ENCODE measurements around the gene PGM1. TPM values are rescaled to one million over a fixed set of nuclear protein-coding genes. Genes with fewer than 3 reads are reported as not detected.
"Not testable (repeated sequence)": the region's sequence is repeated elsewhere in the genome, so short reads cannot be mapped to it uniquely, and the experiment has no call there.

Gene PGM1
- total and polyA plus RNA-seq, 2 donors (not counting 3 experiments of a cell fraction or from before 2014, with no cell fraction given) = 9.3 to 21.0 TPM

- dilution Hi-C loops (cut with MboI; ENCODE audit: extremely low pct_ligation_motif_present, low sequenced_read_pairs) (no loop called here), intact Hi-C loops (cut with micrococcal nuclease) (loop anchor here (1.0 kb wide), 1 partner anchor 671 kb away; no protein-coding TSS in a partner anchor)
- ChIA-PET CTCF (interaction anchor here (0.6 to 5.3 kb wide), 12 partner anchors 8 to 672 kb away, joined by 3 to 50 read pairs (median 4); partner anchors contain the start of gene PGM1), POLR2A (no interaction called here)
- no peak for FAIRE-seq
- H3K36me3 ChIP-seq (ENCODE audit: control insufficient read depth in 2 of 2, extremely low read depth in 1 of 2, insufficient read depth in 2 of 2, low read length in 2 of 2) = no peaks in the 10 kb centered on the region
- H3K27ac ChIP-seq (ENCODE audit: insufficient read depth, low read depth, low read length) = no peak overlapping the region
- BruUV-seq (replicated peaks) = no TSS peak
- H3K9me3 ChIP-seq (replicated peaks; ENCODE audit: control insufficient read depth, insufficient read depth, low read length) = no peaks in the 10 kb centered on the region
- no peak overlapping the region for H3K4me3 ChIP-seq (replicated peaks in 1 of 3; ENCODE audit: insufficient read depth in 1 of 3, low read depth in 1 of 3, low read length in 3 of 3)
- no peak overlapping the region for H2AFZ ChIP-seq (ENCODE audit: low read depth, low read length)
- H4K20me1 ChIP-seq (replicated peaks; ENCODE audit: control insufficient read depth, extremely low read depth, insufficient read depth, low read length) = no peaks in the 10 kb centered on the region
- H3K4me2 ChIP-seq (ENCODE audit: insufficient read depth, low read length) = no peak overlapping the region
- no peaks in the 10 kb centered on the region for H3K79me2 ChIP-seq (ENCODE audit: control insufficient read depth, insufficient read depth, low read length)
- no peak overlapping the region for H3K9ac ChIP-seq (replicated peaks; ENCODE audit: extremely low read depth, insufficient read depth, low read length)
- TF ChIP-seq POLR2A (IDR thresholded peaks at IDR 0.05; ENCODE audit: low read depth, low read length) (no peak), MAX (IDR thresholded peaks at IDR 0.05; ENCODE audit: insufficient read depth, insufficient read length) (no peak), MYC (IDR thresholded peaks at IDR 0.05; ENCODE audit: low read depth, low read length) (no peak), CTCF (IDR thresholded peaks at IDR 0.05; ENCODE audit: extremely low read depth in 1 of 2, insufficient read depth in 1 of 2, low read depth in 1 of 2, low read length in 2 of 2) (peak; percentile 18 to 20)
- no peaks in the 10 kb centered on the region for H3K9me1 ChIP-seq (replicated peaks; ENCODE audit: control insufficient read depth, extremely low read depth, insufficient read depth, low read length)
- H3K27me3 ChIP-seq (ENCODE audit: control insufficient read depth in 2 of 2, insufficient read depth in 2 of 2, low read length in 2 of 2) = no peaks in the 10 kb centered on the region
- peak; percentile 60 for DNase-seq (ENCODE audit: low read depth, low spot score)
- H3K4me1 ChIP-seq (ENCODE audit: control insufficient read depth, extremely low read depth, insufficient read depth, low read length) = no peaks in the 10 kb centered on the region
These were observed 17.8 kb upstream of the PGM1 start for GRCh38 chr1:63575340-63575826.

GRCh38 chr1:63586326-63586725, 6.9 kb upstream of the PGM1 start:
- H4K20me1 ChIP-seq (replicated peaks; ENCODE audit: control insufficient read depth, extremely low read depth, insufficient read depth, low read length); H3K9ac ChIP-seq (replicated peaks; ENCODE audit: extremely low read depth, insufficient read depth, low read length); H3K36me3 ChIP-seq (ENCODE audit: control insufficient read depth in 2 of 2, extremely low read depth in 1 of 2, insufficient read depth in 2 of 2, low read length in 2 of 2); H2AFZ ChIP-seq (ENCODE audit: low read depth, low read length); POLR2A ChIA-PET; H3K79me2 ChIP-seq (ENCODE audit: control insufficient read depth, insufficient read depth, low read length); CTCF ChIA-PET; H3K4me2 ChIP-seq (ENCODE audit: insufficient read depth, low read length); BruUV-seq (replicated peaks); H3K9me3 ChIP-seq (replicated peaks; ENCODE audit: control insufficient read depth, insufficient read depth, low read length); FAIRE-seq; H3K4me1 ChIP-seq (ENCODE audit: control insufficient read depth, extremely low read depth, insufficient read depth, low read length); intact Hi-C loops (cut with micrococcal nuclease); H3K4me3 ChIP-seq (replicated peaks in 1 of 3; ENCODE audit: insufficient read depth in 1 of 3, low read depth in 1 of 3, low read length in 3 of 3); H3K27me3 ChIP-seq (ENCODE audit: control insufficient read depth in 2 of 2, insufficient read depth in 2 of 2, low read length in 2 of 2); H3K9me1 ChIP-seq (replicated peaks; ENCODE audit: control insufficient read depth, extremely low read depth, insufficient read depth, low read length); H3K27ac ChIP-seq (ENCODE audit: insufficient read depth, low read depth, low read length); dilution Hi-C loops (cut with MboI; ENCODE audit: extremely low pct_ligation_motif_present, low sequenced_read_pairs); DNase-seq (ENCODE audit: low read depth, low spot score): not testable (repeated sequence)

Measured in endothelial cell of umbilical vein (primary cell).